ENCODE results near the gene FRAT2.
"Not testable (repeated sequence)": the region's sequence is repeated elsewhere in the genome, so short reads cannot be mapped to it uniquely, and the experiment has no call there.

Gene FRAT2

DNA sequence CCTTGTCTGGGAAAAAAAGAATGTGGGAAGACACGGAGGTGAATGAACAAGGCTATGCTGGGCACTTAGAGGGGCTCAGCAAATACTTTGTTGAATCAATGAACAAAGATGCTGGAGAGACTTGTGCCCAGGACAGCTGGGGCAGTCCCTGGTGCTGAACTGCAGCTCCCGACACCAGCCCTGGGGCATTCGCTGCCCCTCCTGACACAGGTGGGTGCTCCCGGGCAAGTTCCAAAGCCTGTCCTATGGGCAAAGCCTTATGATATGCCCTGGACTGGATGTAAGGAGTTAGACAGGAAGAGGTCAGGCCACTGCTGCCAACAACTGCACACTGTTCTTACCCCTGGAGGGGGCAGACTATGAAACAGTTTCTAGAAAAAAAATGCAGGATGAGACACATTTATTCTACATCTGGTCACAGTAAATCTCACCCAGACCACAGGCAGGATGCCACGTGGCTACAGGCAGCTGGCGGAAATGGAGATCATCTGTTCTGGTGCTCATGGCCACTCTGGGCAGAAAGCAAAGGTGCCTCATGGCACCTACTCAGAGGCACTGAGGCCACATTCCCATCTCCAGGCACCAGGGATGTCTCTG lies 21.9 kb upstream of the FRAT2 start:
- DNase-seq (ENCODE audit: low read depth in 2 of 2): no peak

GRCh38 chr10:97355571-97355975 lies 21.0 kb upstream of the FRAT2 start:
- no peak for DNase-seq (ENCODE audit: low read depth in 2 of 2)

DNA sequence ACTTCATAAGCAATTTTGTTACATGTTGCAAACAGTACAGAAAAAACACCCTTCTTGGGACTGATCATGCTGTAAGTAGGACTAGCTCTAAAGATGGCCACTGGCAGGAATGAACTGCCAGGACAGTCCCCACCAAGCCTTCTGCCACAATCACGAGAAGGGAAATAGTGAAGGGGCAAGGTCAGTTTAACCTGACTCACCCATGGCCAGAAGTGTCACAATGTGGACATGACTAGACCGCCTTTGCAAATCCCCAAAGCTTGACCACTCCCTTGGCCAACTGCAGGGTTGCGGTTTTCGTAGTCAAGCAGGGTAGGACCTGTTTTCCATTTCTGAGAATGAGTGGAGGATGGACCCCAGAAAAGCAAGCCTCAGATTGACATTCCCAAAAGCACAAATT lies 19.4 kb upstream of the FRAT2 start:
- DNase-seq (ENCODE audit: low read depth in 2 of 2): no peak

GRCh38 chr10:97349752-97350513 lies 15.4 kb upstream of the FRAT2 start:
- DNase-seq (ENCODE audit: low read depth in 2 of 2): no peak

DNA sequence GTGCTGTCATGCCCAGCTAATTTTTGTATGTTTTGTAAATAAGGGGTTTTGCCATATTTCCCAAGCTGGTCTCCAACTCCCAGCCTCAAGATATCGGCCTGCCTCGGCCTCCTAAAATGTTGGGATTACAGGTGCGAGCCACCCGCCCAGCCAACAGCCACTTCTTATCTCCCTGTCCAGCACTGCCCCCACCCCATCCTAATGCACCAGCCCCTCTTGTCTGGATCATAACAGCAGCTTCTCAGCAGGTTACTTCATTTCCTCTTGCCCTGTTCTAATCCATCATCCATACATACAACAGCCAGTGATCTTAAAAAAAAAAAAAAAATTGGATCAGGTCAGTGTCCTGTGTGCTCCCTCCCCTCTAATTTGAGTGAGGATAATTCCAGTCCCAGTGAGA lies 12.8 kb upstream of the FRAT2 start:
- DNase-seq (ENCODE audit: low read depth in 2 of 2): no peak

DNA sequence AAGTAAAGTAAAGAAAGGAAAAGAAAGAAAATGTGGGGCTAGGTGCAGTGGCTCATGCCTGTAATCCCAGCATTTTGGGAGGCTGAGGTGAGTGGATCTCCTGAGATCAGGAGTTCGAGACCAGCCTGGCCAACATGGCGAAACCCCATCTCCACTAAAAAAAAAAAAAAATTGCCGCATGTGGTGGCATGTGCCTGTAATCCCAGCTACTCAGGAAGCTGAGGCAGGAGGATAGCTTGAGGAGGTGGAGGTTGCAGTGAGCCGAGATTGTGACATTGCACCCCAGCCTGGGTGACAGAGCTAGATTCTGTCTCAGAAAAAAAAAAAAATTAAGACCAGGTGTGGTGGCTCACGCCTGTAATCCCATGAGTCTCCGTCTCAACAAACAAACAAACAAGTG lies 9.1 kb upstream of the FRAT2 start:
- not testable (repeated sequence) for DNase-seq (ENCODE audit: low read depth in 2 of 2)

DNA sequence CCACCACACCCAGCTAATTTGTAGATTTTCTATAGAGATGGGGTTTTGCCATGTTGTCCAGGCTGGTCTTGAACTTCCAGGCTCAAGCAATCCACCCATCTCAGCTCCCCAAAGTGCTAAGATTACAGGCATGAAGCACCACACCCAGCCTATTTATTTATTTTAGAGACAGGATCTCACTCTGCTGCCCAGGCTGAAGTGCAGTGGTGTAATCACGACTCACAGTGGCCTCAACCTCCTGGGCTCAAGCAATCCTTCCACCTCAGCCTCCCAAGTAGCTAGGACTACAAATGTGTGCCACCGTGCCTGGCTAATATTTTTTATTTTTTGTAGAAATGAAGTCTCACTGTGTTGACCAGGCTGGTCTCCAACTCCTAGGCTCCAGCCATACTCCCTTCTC lies 6.9 kb upstream of the FRAT2 start:
- DNase-seq (ENCODE audit: low read depth in 2 of 2): no peak

- no peak for DNase-seq (ENCODE audit: low read depth in 2 of 2)
Observed at GRCh38 chr10:97338041-97338440, 3.5 kb upstream of the FRAT2 start.

- DNase-seq (ENCODE audit: low read depth in 2 of 2): no peak
Observed at GRCh38 chr10:97336942-97337831, 2.7 kb upstream of the FRAT2 start.

DNA sequence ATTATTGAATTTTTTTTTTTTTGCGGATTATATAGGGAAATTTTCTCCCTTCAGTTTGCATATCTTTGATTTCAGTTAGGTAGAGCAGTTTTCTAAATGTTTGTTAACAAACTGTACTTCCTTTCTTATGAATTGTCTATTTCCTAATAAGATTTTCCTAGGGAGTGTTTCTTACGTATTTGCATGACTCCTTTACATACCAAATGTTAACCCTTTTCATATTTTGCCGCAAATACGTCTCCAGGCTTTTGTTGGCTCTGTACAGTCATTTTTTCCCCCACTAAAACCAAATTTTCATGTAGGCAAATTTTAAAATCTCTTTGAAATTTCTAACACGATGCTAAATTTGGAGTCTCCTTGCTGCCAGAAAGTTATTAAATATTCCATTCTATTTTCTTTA lies 1.9 kb upstream of the FRAT2 start:
- DNase-seq (ENCODE audit: low read depth in 2 of 2): no peak

- no peak for DNase-seq (ENCODE audit: low read depth in 2 of 2)
Observed at GRCh38 chr10:97336006-97336405, 1.5 kb upstream of the FRAT2 start.

DNA sequence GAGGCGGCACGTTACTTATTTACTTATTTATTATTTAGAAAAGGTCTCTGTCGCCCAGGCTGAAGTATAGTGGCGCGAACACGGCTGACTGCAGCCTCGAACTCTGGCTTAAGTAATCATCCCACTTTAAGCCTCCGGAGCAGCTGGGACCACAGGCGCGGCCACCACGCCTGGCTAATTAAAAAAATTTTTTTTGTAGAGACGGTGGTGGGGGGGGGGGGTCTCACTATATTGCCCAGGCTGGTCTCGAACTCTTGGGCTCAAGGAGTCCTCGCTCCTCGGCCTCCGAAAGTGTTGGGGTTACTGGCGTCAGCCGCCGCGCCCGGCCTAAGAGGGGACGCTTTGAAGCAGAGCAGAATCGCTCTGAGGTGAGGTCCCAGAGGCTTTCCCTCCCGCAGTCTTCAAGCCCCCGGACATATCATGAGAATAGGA lies 675 bp upstream of the FRAT2 start:
- DNase-seq (ENCODE audit: low read depth in 2 of 2): no peak

DNA sequence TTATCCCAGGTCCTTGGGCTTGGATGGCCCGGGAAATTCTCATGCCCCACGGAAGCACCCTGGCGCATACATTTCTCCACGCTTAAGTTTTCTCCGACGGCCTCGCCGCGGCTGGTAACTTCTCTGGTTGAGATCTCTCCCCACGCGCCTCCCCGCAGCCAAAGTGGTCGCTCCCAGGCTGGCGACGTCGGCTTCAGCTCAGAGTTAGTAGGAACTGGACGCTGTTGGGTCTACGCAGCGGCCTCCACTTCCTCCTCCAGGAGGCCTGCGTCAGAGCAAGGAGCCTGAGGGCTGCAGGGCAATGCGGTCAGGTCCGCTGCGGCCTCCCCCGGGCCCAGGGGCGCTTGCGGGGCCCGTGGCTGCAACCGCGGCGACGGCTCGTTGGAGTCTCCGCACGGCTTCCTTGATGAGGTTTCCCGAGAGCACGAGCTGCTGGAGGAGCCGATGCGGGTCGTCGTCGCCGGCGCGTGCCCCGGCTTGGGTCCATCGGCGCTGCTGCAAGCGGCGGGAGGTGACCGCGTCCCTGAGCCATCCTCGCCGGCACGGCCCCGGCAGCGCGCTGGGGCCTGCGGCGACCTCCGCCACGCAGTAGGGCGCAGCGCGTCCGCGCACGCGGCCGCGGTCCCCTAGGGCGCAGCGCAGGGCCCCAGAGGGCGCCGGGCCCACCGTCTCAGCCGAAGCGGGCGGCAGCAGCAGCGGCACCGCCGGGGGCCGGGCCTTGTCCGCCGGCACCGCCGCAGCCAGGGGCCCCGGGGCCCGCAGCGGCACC lies 744 bp downstream of the FRAT2 start:
- no peak for DNase-seq (ENCODE audit: low read depth in 2 of 2)

DNA sequence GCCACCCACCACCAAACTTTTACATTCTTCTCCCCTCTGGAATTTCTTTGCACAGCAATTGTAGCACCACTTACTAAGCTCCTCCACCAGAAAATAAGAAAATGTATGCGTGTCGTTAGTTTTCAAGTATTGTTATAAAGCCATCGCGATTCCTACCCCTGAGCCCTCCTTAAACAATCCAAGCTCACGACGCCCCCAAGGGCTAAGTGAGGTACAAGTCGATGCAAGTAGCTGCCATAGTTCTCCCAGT lies 1.3 kb downstream of the FRAT2 start:
- no peak for DNase-seq (ENCODE audit: low read depth in 2 of 2)

- no peak for DNase-seq (ENCODE audit: low read depth in 2 of 2)
Observed at GRCh38 chr10:97332591-97333350, 1.8 kb downstream of the FRAT2 start.

DNA sequence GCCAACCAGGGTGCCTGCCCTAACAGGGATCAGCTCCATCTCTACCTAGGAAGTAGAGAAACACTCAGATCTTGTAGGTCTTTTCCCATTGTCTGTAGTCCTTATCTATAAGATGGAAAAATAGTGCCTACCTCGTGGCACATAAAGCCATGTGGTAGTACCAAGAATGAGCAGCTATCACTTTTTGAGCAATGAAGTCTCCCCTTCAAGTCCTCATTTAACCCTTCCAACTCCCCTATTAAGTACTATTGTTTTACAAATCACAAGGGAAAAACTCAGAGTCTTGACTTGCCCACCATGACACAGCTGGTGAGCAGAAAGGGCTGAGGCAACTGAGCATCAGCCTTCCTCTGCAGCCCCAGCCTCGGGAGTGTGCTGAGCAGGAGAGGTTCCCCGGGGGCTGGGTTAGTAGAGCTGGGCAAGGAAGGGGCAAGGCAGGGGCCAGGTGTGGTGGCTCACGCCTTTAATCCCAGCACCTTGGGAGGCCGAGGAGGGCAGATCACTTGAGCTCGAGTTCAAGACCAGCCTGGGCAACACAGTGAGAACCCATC lies 3.3 kb downstream of the FRAT2 start:
- DNase-seq (ENCODE audit: low read depth in 2 of 2): no peak

- no peak for DNase-seq (ENCODE audit: low read depth in 2 of 2)
Observed at GRCh38 chr10:97329766-97330165, 4.8 kb downstream of the FRAT2 start.

DNA sequence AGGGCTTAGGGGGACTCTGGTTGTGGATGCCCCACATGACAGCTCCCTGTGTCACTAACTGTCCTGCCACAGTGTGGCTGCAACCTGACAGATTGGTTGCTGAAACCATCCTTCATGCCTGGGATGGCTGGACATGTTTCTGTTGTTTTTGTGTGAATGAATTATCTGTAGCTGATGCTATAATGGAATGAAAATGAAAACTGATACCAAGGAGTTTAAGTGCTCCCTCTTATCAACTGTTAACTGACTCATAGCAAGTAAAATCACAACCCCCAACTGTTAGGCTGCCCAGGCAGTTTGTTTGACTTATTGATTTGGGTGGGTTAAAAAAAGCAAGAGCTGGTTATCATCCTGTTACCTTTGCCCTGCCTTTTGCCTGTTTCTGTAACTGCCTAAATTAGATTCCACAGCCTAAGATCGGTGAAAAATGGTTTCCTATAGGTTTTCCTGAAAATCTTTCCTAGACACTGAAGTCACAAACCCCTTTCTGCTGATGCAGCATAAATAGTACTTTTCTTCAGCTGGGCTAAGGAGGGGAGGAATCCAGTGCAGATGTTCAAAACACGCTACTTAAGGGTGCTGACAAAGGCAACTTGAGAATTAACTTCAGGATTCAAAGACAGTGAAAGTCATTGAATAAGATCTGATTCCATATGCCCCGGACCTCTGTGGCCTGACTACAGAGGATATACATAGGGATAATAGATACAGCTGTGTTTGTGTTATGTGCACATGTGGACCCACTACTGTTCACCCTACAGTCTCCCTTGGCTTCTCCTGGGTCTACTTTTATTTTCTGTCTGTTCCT lies 5.7 kb downstream of the FRAT2 start:
- no peak for DNase-seq (ENCODE audit: low read depth in 2 of 2)

DNA sequence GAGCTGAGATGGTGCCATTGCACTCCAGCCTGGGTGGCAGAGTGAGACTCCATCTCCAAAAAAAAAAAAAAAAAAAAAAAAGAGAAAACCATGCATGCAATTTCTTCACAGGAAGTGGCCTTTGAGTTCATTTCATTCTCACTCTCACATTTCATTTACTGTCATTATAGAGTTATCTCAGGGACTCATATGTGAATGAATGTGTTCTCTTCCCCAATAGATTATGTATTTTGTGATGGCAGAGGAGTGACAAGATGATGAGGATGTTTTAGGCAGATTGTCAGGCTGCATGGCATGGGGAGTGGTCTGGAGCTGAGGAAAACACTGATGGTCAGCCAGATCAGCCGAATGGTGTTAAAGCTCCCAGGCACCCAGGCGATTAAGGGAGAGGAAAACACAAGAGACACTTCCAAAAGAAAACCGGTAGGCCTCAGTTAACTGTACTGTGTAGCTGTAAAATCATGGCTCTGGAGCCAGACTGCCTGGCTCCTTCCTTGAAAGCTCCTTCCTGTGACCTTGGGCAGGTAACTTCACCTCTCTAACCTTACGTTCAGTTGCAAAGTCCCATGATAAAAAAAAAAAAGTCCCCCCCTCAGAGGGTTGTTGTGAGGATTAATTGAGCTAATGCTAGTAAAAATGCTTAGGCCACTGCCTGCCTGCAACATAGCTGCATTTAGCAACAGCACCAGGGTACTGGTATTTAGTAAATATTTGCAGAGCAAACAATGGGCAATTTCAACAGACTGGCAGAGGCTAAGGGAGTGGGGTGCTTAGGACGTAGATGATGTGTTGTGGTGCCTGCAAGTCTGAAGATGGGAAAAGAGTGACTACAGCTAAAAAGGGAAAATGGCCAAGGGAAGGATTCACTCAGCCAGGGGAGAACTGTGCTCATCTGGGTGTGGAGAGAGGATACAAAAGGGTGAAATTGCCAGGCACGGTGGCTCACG lies 6.9 kb downstream of the FRAT2 start:
- DNase-seq (ENCODE audit: low read depth in 2 of 2): no peak

Measured in stimulated activated CD4-positive, alpha-beta T cell treated with anti-CD3 and anti-CD28 coated beads, Interleukin-15, amount 100 ng/mL, for 48 hours (primary cell).